HPDE6-E6E7 (cell line): ENCODE measurements around the gene GSTM2.

Experiments used
- DNase-seq: peaks from one replicate; pipeline ENCODE4 v3.0.0; 2011; ENCODE audit warnings: missing footprints; ENCODE audit errors: extremely low spot score

The GSTM2 gene

DNA sequence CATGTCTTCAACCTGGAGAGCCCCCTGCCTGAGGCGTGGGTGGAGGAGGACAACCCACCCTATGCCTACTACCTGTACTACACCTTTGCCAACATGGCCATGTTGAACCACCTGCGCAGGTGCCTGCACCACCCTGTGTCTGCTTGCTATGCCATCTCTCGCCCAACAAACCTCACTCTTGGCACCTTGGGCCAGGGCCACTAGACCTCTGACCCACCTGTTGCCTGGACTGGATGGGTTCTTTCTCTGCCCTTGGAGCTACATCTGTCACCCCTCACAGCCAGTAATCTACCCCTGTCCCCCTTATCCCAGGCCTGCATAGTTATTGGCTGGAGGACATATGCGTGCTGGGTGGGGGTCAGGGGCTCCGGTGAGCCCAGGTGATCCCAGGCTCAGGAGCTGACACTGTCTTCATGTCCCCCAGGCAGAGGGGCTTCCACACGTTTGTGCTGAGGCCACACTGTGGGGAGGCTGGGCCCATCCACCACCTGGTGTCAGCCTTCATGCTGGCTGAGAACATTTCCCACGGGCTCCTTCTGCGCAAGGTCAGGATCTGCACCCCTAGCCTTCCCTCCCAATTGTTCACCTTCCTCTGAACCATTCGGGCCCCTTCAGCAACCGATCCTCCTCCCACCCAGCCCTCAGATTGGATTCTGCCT lies 38.4 kb upstream of the GSTM2 start:
- DNase-seq = no peak

DNA sequence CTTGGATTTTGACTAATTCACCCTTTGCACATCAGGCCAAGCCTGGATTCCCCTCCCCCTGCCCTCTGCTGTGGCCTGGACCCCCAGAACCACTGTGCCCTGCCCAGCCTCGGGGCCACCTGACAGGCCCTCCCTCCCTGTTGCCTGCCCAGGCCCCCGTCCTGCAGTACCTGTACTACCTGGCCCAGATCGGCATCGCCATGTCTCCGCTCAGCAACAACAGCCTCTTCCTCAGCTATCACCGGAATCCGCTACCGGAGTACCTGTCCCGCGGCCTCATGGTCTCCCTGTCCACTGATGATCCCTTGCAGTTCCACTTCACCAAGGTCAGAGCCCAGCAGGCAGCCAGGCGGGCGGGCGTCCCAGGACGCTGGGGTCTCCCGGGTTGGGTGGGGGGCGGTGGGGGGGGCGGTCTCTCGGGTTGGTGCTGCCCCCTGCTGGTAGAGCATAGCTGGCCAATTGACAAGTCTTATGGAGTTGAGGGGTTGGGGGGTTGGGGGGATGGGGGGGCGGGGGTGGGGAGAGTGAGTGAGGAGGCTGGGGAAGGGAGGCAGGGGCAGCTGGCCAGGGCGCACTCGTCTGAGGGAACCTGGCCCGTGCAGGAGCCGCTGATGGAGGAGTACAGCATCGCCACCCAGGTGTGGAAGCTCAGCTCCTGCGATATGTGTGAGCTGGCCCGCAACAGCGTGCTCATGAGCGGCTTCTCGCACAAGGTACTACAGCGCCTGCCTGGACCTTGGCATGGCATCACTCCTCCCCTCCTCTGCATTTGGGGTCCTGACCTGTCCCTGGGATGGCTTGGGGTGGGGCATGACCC lies 37.6 kb upstream of the GSTM2 start:
- DNase-seq = no peak

DNA sequence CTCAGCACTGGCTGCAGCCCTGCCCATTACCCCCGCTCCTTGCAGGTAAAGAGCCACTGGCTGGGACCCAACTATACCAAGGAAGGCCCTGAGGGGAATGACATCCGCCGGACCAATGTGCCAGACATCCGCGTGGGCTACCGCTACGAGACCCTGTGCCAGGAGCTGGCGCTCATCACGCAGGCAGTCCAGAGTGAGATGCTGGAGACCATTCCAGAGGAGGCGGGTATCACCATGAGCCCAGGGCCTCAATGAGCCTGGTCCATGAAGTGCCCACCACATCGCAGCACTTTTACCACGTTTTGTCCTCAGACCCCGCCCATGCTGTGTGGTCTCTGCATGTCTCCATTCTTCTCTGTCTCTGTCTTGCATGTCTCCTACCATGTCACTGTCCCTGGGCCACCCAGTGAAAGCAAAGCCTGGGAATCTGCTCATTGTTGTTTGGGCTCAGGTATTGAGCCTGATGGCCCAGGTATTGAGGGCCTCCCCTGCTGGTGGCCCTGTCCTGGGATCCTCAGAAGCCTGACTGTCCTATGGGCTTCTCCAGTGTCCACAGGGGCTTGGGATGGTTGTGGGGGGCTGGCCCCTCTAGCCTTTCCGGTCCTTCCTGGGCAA lies 36.9 kb upstream of the GSTM2 start:
- no peak for DNase-seq

DNA sequence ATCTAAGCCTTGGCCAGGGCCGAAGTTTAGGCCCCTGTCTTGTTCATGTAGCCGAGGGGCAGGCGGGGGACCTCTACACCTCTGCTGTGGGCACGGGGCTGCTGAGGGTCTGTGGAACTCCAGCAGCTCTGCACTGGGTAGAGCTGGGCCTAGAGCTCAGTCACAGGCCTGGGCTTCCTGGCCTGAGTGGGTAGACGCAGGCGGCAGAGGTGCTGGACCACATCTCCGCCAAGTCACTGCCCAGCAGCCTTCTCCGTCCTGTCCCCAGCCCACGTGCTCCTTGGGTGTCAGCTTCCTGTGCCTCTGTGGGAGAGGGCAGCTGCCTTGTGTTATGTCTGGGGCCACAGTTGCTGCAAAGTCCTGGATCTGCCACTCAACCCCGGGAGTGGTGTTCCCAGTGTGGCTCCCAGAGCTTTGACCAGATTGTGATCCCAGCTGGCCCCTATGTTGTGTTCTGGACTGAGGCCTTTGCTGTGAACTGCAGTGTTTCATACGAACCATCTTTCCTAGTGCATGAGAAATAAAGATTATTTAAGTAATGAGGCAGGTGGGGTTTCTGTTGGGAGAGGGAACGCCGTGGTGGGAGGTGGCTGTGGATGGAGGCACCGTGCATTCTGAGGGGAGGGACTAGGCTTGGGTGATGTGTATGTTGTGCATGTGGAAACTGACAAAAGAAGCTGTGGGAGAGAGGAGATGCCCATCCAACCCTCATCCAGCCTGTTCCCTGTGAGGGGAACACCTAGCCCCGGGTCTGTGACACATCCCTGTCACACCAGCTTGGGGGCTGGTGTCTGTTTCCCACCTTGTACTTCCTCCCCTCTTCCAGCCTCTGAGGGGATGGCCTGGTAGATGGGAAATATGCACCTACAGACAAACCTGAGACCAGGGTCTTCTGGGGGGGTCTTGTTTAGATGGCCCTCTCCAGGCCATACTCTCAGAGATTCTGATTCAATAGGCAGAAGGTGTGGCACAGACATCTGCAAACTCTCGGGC lies 36.0 kb upstream of the GSTM2 start:
- DNase-seq = no peak

DNA sequence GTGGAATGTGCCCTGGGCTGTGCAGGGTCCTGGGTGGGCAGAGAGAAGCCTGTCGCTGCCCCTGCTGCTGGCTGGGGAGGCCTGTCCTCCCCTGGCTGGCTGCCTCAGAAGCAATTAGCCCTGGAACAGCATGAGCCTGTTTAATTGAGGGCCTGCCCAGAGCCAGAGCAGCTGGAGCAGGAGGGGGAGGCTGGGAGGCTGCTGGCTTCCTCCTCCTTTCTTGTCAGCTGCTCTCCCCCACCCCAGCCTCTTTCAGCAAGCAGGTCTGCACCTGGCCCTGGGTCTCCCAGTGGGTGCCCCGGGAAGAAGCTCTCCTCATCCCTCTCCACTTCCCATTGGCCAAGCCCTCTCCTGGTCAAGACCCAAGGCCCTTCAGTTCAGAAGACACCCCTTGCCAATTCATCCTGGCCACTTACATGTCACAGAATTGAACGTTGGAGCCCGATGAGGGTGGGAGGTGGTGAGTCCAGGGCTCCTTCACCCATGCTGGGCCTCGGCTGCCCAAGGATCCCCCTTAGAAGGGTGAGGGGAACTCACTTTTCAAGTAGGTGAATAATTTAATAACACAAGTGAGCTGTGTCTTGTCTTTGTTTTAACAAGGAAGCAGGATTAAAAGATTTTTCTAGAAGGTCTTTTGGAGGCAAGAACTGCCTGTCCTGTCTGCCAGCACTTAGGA lies 35.0 kb upstream of the GSTM2 start:
- no peak for DNase-seq

DNA sequence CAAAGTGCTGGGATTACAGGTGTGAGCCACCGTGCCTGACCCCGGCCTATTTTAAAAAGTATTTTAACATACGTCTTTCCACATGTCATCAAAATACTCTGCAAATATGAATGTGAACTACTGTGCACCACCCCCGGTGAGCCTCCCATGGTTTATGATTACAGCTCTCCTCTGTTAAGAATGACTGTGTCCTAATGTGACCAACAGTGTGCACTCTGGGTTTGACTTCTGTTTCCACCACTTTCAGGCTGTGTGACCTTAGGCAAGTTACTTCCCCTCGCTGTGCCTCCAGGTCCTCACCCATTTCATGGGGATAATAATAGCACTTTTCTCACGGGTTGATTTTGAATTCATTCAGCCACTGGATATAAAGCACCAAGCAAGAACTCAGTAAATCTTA lies 33.6 kb upstream of the GSTM2 start:
- no peak for DNase-seq

DNA sequence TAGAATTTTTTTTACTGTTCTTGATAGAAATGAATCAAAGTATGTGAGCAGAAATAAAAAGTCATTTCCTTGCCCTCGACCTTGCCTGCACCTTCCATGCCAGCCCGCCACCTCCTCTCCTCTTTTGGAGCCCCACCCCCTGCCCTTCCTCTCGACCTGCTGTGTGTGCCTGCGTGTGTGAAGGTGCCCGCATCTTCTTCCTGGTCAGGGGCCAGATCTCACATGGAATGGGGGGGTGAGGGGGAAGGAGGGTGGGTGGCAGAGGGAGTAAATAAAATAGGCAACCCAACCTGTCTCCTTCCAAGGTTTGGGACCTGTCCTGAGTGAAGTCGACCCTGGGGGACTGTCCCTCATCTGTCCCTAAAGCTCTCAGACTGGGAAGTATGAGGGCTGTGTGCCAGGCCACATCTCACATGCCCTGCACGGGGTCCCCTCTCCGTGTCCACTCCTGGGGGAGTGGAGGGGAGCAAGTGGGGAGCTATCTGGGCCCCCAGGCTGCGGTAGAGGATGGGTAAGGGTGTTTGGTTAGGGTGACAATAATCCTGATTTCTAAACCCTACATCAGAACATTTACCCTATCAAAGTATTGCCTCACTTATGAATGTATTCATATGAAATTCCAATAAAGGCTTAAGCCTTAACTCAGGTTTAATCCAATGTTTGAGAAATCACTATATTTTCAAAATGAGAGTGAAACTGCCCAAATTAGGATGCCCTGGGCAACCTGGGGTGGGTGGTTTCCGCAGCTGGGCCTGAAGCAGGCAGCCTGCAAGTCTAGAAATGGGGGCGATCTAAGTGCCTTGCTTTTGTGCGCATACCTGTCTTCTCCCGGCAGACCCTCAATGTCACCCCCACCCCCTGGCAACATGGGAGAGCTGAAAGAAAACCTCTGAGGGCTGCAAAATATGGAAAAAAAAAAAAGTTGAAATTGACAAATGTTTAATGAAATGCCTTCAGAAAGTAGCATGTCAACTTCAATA lies 32.8 kb upstream of the GSTM2 start:
- no peak for DNase-seq

DNA sequence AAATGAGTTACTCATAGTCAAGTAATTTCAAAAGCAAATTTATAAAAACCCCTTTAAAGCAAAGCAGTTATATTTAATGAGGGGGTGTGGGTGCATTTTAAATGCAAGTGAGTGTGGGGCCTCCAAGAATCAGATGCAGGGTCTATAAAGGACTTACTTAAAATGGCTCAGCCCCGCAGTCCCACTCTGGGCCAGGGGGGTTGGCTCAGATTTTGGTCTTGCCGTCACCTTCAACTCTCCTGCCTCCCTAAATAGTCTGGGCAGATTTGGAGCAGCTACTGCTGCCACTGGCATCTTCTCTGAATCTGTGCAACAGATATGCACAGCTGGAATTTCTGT lies 32.0 kb upstream of the GSTM2 start:
- DNase-seq = no peak

DNA sequence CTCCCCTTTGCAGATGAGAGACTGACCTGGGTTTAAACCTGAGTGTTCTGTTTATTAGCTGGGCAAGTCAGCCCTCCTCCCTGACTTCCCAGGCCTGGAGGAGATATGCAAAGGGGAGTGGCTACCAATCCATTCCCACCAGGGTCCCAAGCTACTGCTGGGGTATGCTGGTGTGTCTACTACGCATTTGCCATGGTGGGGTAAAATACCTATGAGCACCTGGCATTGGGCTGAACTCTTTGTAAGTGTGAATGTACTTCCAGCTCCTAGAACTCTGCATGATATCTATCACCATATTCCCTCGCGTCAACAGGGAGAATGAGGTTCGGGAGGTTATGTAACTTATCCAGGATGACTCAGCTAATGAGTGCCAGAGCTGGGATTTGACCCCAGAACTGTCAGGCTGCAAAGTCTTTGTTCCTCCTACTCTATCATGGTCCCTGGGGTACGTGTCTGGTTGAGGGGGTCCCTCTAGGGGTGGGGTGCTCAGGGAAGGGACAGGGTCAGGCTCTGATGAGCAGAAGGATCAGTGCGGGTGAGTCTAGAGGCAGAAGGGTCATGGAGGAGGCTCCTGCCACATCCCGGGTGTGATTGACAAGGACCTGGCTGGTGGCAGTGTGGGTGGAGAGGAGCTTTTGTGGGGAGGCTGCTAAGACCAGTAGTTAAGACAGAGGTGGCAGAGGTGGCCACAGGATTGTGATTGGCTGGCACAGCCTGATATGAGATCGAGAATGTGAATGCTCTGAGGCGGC lies 31.5 kb upstream of the GSTM2 start:
- peak; percentile 36 for DNase-seq

DNA sequence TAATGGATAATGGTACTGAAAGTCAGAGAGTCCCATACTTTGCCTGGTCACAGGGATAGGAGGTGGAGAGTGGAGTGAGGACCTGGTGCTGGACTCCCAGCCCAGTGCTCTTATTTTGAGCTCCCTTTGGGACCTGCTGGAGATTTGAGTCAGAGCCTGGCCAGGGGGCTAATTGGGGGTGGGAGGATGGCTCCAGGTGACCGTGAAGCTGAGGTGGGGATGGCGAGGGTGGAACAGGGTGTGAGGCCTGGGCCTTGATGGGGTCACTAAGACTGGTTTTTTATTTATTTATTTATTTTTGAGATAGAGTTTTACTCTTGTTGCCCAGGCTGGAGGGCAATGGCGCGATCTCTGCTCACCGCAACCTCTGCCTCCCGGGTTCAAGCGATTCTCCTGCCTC lies 30.4 kb upstream of the GSTM2 start:
- DNase-seq = no peak

DNA sequence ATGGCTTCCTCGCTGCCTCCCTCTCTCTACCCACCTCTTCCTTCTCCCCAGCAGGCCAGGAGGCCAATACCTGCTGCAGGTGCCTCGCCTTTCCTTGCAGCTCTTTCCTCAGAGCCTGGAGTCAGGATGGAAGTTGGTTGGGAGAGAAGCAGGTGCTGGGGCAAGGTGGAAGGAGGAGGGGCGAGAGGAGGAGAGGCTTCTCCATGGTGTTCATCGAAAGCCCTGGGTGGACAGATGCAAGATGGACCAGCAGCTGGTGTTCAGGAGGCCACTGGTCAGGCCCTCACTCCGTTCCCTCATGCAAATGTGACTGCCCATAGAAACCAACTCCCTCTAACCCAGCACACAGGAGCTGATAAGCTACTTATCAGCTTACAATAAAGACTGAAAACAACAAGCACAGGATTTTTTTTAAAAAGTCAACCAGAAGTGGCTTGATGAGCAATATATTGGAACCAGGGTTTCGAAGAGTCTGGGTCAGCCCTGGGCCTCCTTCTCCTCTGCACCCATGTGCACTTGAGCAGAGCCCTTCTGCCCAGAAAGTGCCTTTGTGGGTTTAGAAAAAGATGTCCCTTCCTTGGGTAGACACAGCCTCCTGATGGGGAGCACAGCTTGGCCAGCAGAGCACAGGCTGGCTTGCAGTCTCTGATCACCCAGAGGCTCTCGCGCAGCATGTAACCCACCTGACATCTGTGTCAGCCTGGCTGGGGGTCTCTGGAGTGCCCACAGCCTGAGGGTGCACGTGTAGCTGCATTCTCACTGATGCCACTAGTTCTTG lies 28.6 kb upstream of the GSTM2 start:
- DNase-seq = no peak

DNA sequence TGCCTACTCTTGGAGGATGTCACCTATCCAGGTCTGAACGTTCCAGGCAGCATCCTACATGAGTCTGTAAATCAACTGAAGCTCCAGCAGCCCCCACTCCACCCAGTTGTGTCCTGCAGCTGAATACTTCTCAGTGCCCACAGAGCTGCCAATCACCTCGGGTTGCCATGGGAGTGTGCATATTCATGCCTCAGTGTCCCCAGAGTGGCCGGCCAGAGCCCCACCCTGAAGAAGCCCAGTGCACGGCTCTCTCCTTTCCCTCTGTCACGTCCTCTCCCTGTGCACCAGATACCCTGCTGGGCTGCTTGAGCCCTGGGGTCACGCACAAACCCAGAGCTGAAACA lies 28.0 kb upstream of the GSTM2 start:
- DNase-seq = no peak

DNA sequence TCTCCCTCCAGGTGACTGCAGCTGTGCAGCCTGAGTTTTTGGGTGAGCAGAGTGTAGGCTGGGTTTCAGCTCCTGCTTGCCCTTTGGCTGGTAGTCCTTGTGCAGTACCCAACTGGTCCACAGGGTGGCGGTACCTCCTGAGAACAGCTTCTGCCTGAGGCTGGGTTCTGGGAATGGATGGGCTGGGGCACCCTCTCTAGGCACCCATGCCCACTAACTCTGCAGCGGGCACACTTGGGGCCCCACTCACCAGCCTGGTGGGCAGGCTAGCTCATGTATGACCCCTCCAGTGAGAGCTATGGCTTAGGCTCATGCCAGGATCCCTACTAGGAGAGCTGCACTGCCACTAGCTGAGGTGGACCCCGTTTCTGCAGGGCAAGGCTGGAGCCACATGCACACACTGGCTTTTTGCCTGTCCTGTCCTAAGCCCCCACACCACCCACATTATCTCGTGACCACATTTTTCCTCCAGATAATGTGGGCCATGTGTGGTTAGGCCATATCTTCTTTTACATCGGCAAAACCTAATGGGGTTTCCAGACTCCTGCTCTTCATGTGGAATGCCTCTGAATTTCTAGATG lies 27.5 kb upstream of the GSTM2 start:
- DNase-seq = peak; percentile 55

DNA sequence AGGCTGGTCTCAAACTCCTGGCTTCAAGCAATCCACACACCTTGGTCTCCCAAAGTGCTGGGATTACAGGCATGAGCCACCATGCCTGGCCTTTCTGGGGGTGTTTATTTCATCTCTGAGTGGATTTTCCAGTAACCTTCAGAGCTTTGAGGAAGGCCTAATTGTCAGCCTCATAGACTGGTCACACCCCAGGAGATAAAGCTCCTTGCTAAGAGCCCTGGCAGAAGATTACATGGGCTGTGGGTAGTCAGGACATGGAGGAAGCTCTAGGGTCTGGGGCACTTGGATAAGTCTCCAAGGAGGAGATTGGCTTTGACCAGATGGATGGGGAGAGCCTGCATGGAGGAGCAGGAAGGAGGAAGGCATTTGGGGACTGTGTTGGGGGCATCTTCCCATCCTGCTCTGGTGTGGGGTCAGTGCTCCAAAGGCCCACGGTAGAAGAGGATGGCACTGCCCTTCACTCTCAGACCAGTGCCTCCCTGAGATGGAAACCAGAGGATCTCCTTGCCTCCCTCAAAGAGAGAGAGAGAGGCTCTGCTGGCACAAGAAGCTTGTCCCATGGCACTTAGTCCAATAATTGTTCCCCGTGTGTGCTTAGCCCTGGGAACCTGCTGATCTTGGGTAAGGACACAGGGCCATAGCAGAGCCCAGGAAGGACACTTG lies 26.6 kb upstream of the GSTM2 start:
- no peak for DNase-seq

DNA sequence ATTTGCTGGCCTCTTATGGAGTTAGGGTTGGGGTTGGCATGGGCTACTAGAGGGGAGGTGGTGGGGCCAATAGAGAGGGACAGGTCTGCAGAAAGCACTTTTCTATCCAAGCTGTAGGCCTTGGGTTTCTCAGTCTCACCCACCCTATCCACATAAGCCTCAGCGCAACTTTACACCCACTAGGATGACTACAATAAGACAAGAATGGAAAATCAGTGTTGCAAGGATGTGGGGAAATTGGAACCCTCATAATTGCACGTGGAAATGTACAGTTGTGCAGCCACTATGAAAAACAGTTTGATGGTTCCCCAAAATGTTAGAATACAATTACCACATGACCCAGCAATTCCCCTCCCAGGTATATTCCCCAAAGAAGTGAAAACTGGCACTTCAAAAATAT lies 26.0 kb upstream of the GSTM2 start:
- no peak for DNase-seq

DNA sequence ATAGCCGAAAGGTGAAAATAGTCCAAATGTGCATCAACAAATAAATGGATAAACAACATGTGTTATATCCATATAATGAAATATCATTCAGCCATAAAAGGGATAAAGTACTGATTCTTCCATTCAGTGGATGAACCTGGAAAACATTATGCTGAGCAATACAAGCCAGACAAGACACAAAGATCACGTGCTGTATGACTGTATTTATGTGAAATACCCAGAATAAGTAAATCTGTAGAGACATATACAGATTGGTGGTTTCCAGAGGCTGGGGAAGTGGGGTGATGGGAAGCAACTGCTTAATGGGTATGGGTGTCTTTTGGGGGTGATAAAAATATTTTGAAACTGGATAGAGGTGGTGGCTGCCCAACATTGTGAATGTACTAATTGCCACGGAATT lies 25.2 kb upstream of the GSTM2 start:
- DNase-seq = no peak

DNA sequence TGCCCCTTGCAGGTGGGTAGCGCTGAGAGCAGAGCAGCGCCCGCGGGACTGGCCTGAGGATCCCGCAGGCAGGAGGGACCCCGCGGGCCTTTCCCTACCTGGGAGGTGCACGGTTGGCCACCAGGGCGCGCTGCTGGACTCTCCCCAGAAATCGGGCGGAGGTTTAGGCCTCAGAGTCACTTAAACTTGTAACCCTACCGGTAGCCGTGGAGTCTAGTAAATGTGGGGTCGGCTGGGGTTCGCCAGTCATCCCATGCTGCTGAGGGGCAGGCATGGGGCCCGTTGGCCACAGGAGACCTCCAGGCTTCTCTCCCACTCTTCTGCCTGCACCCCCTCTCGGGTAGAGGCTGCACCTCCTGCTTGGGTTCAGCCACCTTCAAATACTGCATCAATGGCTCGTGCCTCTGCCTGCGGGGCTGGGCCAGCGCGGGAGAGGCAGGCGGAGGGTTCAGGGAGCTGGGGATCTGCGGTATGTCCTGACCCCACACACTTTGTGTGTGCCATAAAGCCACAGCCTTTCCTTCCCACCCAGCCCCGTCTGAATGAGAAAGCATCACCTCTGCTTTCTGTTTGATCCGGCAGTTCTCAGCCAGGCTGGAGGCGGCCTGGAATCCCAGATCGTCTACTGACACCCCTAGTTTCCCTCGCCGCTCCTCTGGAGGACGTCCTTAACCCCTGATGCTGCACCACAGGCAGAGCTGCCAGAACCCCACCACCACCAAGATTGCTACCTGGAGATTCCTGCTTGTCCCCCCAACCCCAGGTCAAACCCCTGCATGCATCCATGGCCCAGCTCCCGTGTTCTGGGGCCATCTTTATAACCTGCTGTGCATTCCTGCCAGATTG lies 24.2 kb upstream of the GSTM2 start:
- peak; percentile 71 for DNase-seq
